Activated T-helper 1 cell treated with anti-CD3 and anti-CD28 coated beads, Interleukin-2, amount 50 U/mL, for 16 hours (primary cell): ENCODE data around the gene DLD.
"Not testable (repeated sequence)": the region's sequence is repeated elsewhere in the genome, so short reads cannot be mapped to it uniquely, and the experiment has no call there.

Source experiments
- DNase-seq, 2 donors: peaks; one replicate each; pipeline ENCODE4 v3.0.0-alpha.2; 2020; ENCODE audit warnings: low read depth in 1 of 2, low spot score in 1 of 2

Gene DLD

GRCh38 chr7:107874605-107875446 is 16.2 kb upstream of the DLD start:
- no peak for DNase-seq

GRCh38 chr7:107876916-107877315 is 14.1 kb upstream of the DLD start:
- no peak for DNase-seq

- no peak for DNase-seq
These were observed 13.1 kb upstream of the DLD start for GRCh38 chr7:107877731-107878382.

- no peak for DNase-seq
These were observed 12.3 kb upstream of the DLD start for GRCh38 chr7:107878636-107879035.

GRCh38 chr7:107879400-107880035 is 11.5 kb upstream of the DLD start:
- no peak for DNase-seq

DNA sequence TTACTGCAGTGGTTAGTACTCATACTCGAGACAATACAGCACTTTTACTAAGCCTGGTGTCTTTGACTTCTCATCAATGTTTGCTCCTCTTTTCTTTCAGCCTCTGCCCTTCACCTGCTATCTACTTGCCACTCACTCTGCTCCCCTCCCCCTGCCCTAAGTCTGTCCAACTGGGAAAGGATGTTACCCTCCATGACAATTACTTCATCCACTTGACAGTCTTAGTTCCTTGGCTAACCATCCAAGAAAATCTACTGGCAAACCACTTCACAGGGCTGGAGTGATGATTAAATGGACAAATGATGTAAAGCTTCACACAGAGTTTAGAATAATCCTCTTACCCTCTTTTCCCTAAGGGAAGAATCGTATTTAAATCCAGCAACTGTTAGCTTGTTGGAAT is 8.2 kb upstream of the DLD start:
- no peak for DNase-seq

GRCh38 chr7:107884066-107884818 is 6.7 kb upstream of the DLD start:
- no peak for DNase-seq

DNA sequence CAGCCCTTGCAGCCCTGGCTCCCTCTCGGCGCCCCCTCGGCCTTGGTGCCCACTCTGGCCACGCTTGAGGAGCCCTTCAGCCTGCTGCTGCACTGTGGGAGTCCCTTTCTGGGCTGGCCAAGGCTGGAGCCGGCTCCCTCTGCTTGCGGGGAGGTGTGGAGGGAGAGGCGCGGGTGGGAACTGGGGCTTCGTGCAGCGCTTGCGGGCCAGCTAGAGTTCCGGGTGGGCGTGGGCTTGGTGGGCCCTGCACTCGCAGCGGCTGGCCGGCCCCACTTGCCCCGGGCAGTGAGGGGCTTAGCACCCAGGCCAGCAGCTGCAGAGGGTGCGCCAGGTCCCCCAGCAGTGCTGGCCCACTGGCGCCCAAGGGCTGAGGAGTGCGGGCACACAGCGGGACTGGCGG is 3.2 kb upstream of the DLD start:
- DNase-seq: not testable (repeated sequence)

DNA sequence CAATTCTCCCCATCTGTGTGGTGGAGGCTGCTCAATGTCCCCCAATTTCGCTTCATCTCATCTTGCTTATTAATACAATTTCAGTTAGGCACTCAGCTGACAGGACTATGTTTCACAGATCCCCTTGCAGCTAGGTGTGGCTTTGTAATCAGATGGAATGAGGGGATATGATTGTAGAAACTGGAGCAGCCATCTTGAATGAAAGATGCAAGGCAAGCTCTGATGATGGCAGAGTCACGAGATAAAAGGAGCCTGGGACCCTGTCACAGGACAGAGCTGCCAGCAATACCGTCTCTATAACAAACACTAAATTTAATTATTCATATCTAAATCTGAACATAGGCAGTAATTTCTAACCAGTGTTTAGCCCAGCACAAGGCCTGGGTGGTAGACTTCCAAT is 991 bp upstream of the DLD start:
- no peak for DNase-seq

DNA sequence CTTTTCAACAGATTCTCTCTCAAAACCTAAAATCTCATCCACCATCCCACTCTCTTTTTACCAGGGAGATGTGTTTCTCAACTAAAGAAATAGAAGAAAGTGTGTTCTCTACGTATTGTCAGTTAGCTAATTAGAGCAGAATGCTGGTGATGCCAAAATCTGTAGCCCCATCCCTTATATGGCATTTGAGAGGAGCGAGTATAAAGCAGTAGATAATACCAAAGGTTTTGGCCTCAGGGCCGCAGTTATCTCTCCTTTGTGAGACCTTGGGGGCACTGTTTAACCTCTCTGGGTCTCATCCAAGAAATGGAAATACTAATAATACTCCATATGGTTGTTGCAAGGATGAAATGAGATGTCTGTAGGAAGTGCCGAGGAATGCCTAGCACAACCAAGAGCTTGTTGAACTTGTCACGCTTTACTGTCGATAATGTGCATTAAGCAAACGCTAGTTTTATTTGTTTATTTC is 456 bp upstream of the DLD start:
- no peak for DNase-seq

GRCh38 chr7:107891636-107892366 is 818 bp downstream of the DLD start:
- no peak for DNase-seq

- not testable (repeated sequence) for DNase-seq
These were observed 1.4 kb downstream of the DLD start for GRCh38 chr7:107892367-107892741.

DNA sequence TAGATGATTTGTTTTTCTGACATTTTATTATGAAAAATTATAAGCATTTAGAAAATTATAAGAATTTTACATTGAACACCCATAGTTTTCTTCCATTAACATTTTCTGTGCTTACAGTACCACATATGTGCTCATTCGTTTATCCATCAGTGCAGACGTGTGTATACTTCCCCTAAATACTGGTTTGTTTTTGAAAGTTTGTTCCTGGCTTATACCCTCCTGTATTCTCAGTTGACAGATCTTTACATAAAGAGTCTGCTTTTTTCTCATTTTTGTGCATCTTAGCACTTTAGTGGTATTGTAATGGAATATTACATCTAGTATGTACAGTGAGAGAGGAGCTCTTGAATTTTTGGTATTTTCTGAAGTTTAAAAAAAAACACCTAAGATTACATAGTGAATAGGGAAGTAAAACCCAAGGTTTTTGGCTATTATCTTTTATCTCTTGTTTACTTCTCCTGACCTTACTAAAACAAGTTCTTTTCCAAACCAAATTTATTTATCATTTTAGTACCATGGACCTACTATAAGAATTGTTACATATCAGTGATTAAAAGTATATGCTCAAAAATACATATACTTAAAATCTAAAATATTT is 8.1 kb downstream of the DLD start:
- DNase-seq: no peak

GRCh38 chr7:107900496-107901015 is 9.6 kb downstream of the DLD start:
- DNase-seq: no peak

GRCh38 chr7:107902381-107902780 is 11.4 kb downstream of the DLD start:
- DNase-seq: no peak

DNA sequence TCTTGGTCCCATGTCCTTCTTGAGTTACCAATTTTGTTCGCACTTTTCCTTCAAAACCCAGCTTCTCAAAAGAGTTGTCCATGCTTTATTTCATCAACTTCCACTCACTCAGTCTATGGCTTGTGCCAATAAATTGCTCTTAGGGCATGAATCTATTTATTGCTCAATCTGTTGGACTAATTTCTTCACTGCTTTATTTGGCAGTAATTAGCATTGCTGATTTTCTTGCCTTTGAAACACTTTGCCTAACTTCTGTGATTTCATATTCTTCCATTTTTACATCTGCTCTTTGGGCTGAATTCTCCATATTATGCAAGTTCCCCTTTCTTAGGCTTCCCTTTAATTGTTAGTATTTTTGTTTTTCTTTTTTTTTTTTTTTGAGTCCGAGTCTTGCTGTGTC is 16.8 kb downstream of the DLD start:
- DNase-seq: no peak

DNA sequence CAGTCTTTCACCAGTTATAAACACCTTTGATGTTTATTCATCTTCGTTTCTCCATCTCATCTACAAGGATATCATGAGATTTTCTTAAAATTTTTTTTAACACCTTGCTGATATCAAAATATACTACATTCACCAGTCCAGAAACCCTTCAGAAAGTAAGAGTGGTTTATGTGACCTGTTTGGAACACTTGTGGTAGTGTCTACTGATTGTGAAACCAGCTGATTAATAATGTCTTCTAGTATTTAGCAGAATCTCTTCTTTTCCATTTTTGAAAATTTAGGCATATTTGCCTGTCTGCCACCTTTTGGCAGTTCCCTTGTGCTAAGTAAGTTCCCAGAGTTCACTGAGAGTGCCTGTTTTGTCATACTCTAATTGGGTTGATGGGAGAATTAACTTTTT is 18.5 kb downstream of the DLD start:
- no peak for DNase-seq

DNA sequence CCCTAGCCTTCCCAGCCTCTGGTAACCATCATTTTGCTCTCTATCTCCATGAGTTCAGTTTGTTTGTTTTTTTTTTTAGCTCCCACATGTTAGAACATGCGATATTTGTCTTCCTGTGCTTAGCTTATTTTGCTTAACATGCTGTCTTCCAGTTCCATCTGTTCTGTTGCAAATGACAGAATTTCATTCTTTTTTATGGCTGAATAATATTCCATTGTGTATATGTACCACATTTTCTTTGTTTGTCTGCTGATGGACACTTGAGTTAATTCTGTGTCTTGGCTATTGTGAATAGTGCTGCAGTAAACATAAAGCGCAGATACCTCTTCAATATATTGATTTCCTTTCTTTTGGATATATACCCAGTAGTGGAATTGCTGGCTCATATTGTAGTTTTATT is 21.0 kb downstream of the DLD start:
- no peak for DNase-seq

- DNase-seq: no peak
These were observed 22.9 kb downstream of the DLD start for GRCh38 chr7:107913851-107914250.

GRCh38 chr7:107914831-107915230 is 23.8 kb downstream of the DLD start:
- DNase-seq: no peak
